Activated gamma-delta T cell treated with anti-CD3 and anti-CD28 coated beads, Interleukin-2, amount 50 U/mL, for 16 hours (primary cell): Measurements from ENCODE around the gene ILF2.
"Not testable (repeated sequence)": the region's sequence is repeated elsewhere in the genome, so short reads cannot be mapped to it uniquely, and the experiment has no call there.

Experiments used
- DNase-seq: peaks from one replicate; pipeline ENCODE4 v3.0.0-alpha.2; 2020; ENCODE audit warnings: low read depth

ILF2 gene

GRCh38 chr1:153670859-153671627, at the start of gene ILF2:
Gene ILF2, minus strand, starts transcription at chr1:153670993. Its CDS starts 71 bp downstream, at chr1:153670922.
- DNase-seq = peak; percentile 94

GRCh38 chr1:153717330-153717729, 46.5 kb upstream of the ILF2 start:
- no peak for DNase-seq

- DNase-seq = not testable (repeated sequence)
Observed at GRCh38 chr1:153716211-153716610, 45.4 kb upstream of the ILF2 start.

- DNase-seq = no peak
Observed at GRCh38 chr1:153711026-153711425, 40.2 kb upstream of the ILF2 start.

GRCh38 chr1:153705484-153705883, 34.7 kb upstream of the ILF2 start:
- DNase-seq = no peak

- DNase-seq = no peak
Observed at GRCh38 chr1:153699768-153700167, 29.0 kb upstream of the ILF2 start.

- DNase-seq = no peak
Observed at GRCh38 chr1:153698923-153699714, 28.3 kb upstream of the ILF2 start.

GRCh38 chr1:153698020-153698922, 27.5 kb upstream of the ILF2 start:
- DNase-seq = no peak

GRCh38 chr1:153697191-153698019, 26.6 kb upstream of the ILF2 start:
- no peak for DNase-seq

GRCh38 chr1:153696741-153697140, 25.9 kb upstream of the ILF2 start:
- no peak for DNase-seq

- DNase-seq = no peak
Observed at GRCh38 chr1:153693466-153693865, 22.7 kb upstream of the ILF2 start.

GRCh38 chr1:153688736-153689328, 18.0 kb upstream of the ILF2 start:
- DNase-seq = no peak

GRCh38 chr1:153688276-153688675, 17.5 kb upstream of the ILF2 start:
- no peak for DNase-seq

- DNase-seq = no peak
Observed at GRCh38 chr1:153687346-153688125, 16.7 kb upstream of the ILF2 start.

- DNase-seq = no peak
Observed at GRCh38 chr1:153685544-153686340, 14.9 kb upstream of the ILF2 start.

- no peak for DNase-seq
Observed at GRCh38 chr1:153684892-153685291, 14.1 kb upstream of the ILF2 start.

GRCh38 chr1:153683854-153684253, 13.1 kb upstream of the ILF2 start:
- DNase-seq = no peak

GRCh38 chr1:153682730-153683129, 11.9 kb upstream of the ILF2 start:
- no peak for DNase-seq

GRCh38 chr1:153680120-153680403, 9.3 kb upstream of the ILF2 start:
- DNase-seq = no peak
